ENCODE data around the gene R3HDM1.
"Not testable (repeated sequence)": the region's sequence is repeated elsewhere in the genome, so short reads cannot be mapped to it uniquely, and the experiment has no call there.

Gene R3HDM1

GRCh38 chr2:135641156-135642068, 110.1 kb downstream of the R3HDM1 start:
- DNase-seq (ENCODE audit: low spot score), result no peak

- no peak for DNase-seq (ENCODE audit: low spot score)
Measured at GRCh38 chr2:135647836-135648579, 116.7 kb downstream of the R3HDM1 start.

GRCh38 chr2:135650721-135651120, 119.4 kb downstream of the R3HDM1 start:
- no peak for DNase-seq (ENCODE audit: low spot score)

- no peak for DNase-seq (ENCODE audit: low spot score)
Measured at GRCh38 chr2:135651717-135652116, 120.4 kb downstream of the R3HDM1 start.

- DNase-seq (ENCODE audit: low spot score), result not testable (repeated sequence)
Measured at GRCh38 chr2:135654239-135654638, 123.0 kb downstream of the R3HDM1 start.

GRCh38 chr2:135657806-135658582, 126.7 kb downstream of the R3HDM1 start:
- DNase-seq (ENCODE audit: low spot score), result peak; percentile 50

GRCh38 chr2:135662088-135662487, 130.8 kb downstream of the R3HDM1 start:
- no peak for DNase-seq (ENCODE audit: low spot score)

- no peak for DNase-seq (ENCODE audit: low spot score)
Measured at GRCh38 chr2:135663148-135663700, 131.9 kb downstream of the R3HDM1 start.

- no peak for DNase-seq (ENCODE audit: low spot score)
Measured at GRCh38 chr2:135664623-135665068, 133.4 kb downstream of the R3HDM1 start.

GRCh38 chr2:135667045-135667444, 135.8 kb downstream of the R3HDM1 start:
- DNase-seq (ENCODE audit: low spot score), result no peak

- DNase-seq (ENCODE audit: low spot score), result no peak
Measured at GRCh38 chr2:135674453-135674852, 143.2 kb downstream of the R3HDM1 start.

- DNase-seq (ENCODE audit: low spot score), result no peak
Measured at GRCh38 chr2:135676031-135676430, 144.7 kb downstream of the R3HDM1 start.

- no peak for DNase-seq (ENCODE audit: low spot score)
Measured at GRCh38 chr2:135679125-135679524, 147.8 kb downstream of the R3HDM1 start.

- DNase-seq (ENCODE audit: low spot score), result no peak
Measured at GRCh38 chr2:135685361-135685760, 154.1 kb downstream of the R3HDM1 start.

GRCh38 chr2:135688978-135689377, 157.7 kb downstream of the R3HDM1 start:
- no peak for DNase-seq (ENCODE audit: low spot score)

- no peak for DNase-seq (ENCODE audit: low spot score)
Measured at GRCh38 chr2:135689679-135690078, 158.4 kb downstream of the R3HDM1 start.

- DNase-seq (ENCODE audit: low spot score), result no peak
Measured at GRCh38 chr2:135694711-135695110, 163.4 kb downstream of the R3HDM1 start.

- DNase-seq (ENCODE audit: low spot score), result no peak
Measured at GRCh38 chr2:135698838-135699237, 167.6 kb downstream of the R3HDM1 start.

- no peak for DNase-seq (ENCODE audit: low spot score)
Measured at GRCh38 chr2:135701442-135701841, 170.2 kb downstream of the R3HDM1 start.

- DNase-seq (ENCODE audit: low spot score), result no peak
Measured at GRCh38 chr2:135703300-135703699, 172.0 kb downstream of the R3HDM1 start.

- DNase-seq (ENCODE audit: low spot score), result not testable (repeated sequence)
Measured at GRCh38 chr2:135704075-135704474, 172.8 kb downstream of the R3HDM1 start.

GRCh38 chr2:135708159-135708558, 176.9 kb downstream of the R3HDM1 start:
- DNase-seq (ENCODE audit: low spot score), result no peak

Measured in CD4-positive, alpha-beta T cell treated with Interleukin-6 at 100 ng/mL for 8 hours (primary cell).